ENCODE measurements around the gene WASF3.
"Not testable (repeated sequence)": the region's sequence is repeated elsewhere in the genome, so short reads cannot be mapped to it uniquely, and the experiment has no call there.

The WASF3 gene

DNA sequence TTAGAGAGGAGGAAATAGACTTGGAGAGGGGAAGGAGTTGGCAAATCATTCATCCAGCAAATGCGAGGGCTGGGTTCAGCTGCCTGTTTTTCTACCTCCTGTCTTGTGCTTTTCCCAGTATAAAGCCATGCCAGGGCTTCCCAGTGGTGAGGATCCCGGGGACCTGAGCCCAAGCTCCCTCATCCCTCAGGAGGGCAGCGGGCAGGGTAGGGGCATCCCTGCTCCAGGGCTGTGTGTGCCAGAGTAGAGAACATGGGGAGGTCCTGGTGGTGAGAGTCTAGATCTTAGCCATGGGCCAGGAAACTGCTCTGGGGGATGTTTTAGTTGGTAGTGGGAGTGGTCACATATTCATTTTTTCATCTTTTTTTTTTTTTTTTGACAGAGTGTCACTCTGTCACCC lies 159.5 kb downstream of the WASF3 start:
- Histone ChIP-seq H3K9me3 (no peaks in the 10 kb centered on the region), H3K27me3 (ENCODE audit: low read depth) (peaks cover 8% of the 10 kb centered on the region), H3K4me1 (no peaks in the 10 kb centered on the region), H3K36me3 (replicated peaks) (no peaks in the 10 kb centered on the region), H3K4me3 (no peak overlapping the region)
- in situ Hi-C loops (cut with MboI; ENCODE audit: low sequenced_read_pairs): no loop called here
- no peak for DNase-seq (ENCODE audit: low spot score in 2 of 2)

- in situ Hi-C loops (cut with MboI; ENCODE audit: low sequenced_read_pairs): no loop called here
- no peak for DNase-seq (ENCODE audit: low spot score in 2 of 2)
- no peaks in the 10 kb centered on the region for H3K4me1 ChIP-seq
- H3K4me3 ChIP-seq: no peak overlapping the region
- H3K36me3 ChIP-seq (replicated peaks): no peaks in the 10 kb centered on the region
- peaks cover 8% of the 10 kb centered on the region for H3K27me3 ChIP-seq (ENCODE audit: low read depth)
- no peaks in the 10 kb centered on the region for H3K9me3 ChIP-seq
These were observed 160.7 kb downstream of the WASF3 start for GRCh38 chr13:26718146-26718545.

DNA sequence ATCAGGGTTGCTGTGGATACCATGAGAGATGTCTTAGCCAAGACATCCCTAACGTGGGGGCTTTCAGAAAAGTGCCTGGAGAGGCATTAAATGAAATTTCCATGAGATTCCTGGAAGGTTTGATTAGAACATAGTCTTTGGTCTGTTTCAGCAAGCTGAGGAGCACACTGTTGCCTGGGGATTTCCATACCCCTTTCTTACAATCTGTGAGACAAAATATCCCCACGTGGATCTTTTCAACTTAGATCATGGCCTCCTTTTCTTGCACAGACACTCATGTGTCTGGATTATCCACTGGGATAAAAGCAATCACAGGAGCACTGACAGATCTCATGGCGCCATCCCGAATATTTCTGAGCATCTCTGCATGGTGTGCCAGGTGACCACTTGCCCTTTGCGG lies 161.4 kb downstream of the WASF3 start:
- Histone ChIP-seq H3K4me3 (no peak overlapping the region), H3K36me3 (replicated peaks) (no peaks in the 10 kb centered on the region), H3K4me1 (no peaks in the 10 kb centered on the region), H3K9me3 (no peaks in the 10 kb centered on the region), H3K27me3 (ENCODE audit: low read depth) (peaks cover 8% of the 10 kb centered on the region)
- no peak for DNase-seq (ENCODE audit: low spot score in 2 of 2)
- in situ Hi-C loops (cut with MboI; ENCODE audit: low sequenced_read_pairs): no loop called here

GRCh38 chr13:26719356-26719945 lies 162.0 kb downstream of the WASF3 start:
- in situ Hi-C loops (cut with MboI; ENCODE audit: low sequenced_read_pairs): no loop called here
- peaks cover 8% of the 10 kb centered on the region for H3K27me3 ChIP-seq (ENCODE audit: low read depth)
- H3K4me3 ChIP-seq: no peak overlapping the region
- no peaks in the 10 kb centered on the region for H3K4me1 ChIP-seq
- DNase-seq (ENCODE audit: low spot score in 2 of 2): no peak
- H3K9me3 ChIP-seq: no peaks in the 10 kb centered on the region
- H3K36me3 ChIP-seq (replicated peaks): no peaks in the 10 kb centered on the region

DNA sequence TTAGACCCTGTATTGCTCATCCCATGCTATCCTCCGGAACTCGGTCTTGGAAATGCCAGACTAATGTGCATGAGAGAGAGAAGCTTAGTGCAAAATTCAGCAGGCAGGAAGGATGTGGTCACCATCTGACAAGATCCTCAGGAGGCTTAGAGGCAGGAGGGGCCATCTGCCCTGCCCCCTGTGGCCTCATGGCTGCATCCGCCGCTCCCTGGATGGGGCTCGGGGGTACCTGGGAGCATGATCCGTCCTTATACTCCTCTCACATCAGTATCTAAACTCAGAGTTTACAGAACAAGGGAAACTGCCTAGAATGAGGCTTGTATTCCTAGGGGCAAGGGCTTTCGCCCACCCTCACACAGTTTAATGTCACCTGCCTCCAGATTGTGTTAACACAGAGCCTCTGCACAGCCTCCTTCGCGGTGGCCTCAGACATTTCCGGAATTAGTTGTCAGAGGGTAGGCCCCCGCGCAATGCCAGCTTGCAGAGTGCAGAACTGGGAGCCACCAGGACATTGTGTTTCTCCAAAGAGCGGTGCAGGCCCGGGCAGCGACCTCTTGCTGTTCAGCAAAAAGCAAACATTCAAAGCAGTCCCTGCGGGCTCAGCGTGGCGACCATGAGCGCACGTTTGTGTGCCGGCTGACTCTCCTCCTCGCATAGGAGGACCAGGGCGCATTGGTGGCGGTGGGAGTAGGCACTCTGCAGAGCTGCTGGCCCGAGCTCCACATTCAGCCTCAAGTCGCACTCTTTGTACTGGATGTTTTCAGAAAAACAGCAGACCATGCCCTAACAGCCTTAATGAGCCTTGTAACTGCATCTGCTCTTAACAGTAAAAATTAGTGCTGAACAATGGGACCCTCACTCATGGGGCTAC lies 164.0 kb downstream of the WASF3 start:
- DNase-seq (ENCODE audit: low spot score in 2 of 2): no peak
- H3K4me1 ChIP-seq: no peaks in the 10 kb centered on the region
- H3K36me3 ChIP-seq (replicated peaks): no peaks in the 10 kb centered on the region
- peaks cover 8% of the 10 kb centered on the region for H3K27me3 ChIP-seq (ENCODE audit: low read depth)
- in situ Hi-C loops (cut with MboI; ENCODE audit: low sequenced_read_pairs): no loop called here
- H3K4me3 ChIP-seq: no peak overlapping the region
- H3K9me3 ChIP-seq: no peaks in the 10 kb centered on the region

- Histone ChIP-seq H3K27me3 (ENCODE audit: low read depth) (peaks cover 8% of the 10 kb centered on the region), H3K4me1 (no peaks in the 10 kb centered on the region), H3K36me3 (replicated peaks) (no peaks in the 10 kb centered on the region), H3K9me3 (no peaks in the 10 kb centered on the region), H3K4me3 (no peak overlapping the region)
- in situ Hi-C loops (cut with MboI; ENCODE audit: low sequenced_read_pairs): no loop called here
- no peak for DNase-seq (ENCODE audit: low spot score in 2 of 2)
These were observed 164.8 kb downstream of the WASF3 start for GRCh38 chr13:26722321-26722720.

DNA sequence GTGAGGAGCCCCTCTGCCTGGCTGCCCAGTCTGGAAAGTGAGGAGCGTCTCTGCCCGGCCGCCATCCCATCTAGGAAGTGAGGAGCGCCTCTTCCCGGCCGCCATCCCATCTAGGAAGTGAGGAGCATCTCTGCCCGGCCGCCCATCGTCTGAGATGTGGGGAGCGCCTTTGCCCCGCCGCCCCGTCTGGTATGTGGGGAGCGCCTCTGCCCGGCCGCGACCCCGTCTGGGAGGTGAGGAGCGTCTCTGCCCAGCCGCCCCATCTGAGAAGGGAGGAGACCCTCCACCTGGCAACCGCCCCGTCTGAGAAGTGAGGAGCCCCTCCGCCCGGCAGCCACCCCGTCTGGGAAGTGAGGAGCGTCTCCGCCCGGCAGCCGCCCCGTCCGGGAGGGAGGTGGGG lies 166.1 kb downstream of the WASF3 start:
- H3K27me3 ChIP-seq (ENCODE audit: low read depth); DNase-seq (ENCODE audit: low spot score in 2 of 2); H3K4me3 ChIP-seq; H3K4me1 ChIP-seq; H3K36me3 ChIP-seq (replicated peaks); in situ Hi-C loops (cut with MboI; ENCODE audit: low sequenced_read_pairs); H3K9me3 ChIP-seq: not testable (repeated sequence)

DNA sequence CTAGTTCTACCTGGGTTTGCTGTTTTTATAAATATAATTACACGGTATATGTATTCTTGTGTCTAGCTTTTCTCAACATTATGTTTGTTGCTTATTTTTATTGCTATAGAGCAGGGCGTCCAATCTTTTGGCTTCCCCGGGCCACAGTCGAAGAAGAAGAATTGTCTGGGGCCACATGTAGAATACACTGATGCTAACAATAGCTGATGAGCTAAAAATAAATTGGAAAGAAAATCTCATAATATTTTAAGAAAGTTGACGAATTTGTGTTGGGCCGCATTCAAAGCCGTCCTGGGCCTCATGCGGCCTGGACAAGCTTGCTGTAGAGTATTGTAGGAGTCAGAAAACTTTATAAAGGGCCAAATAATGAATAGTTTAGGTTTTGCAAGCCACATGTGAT lies 169.2 kb downstream of the WASF3 start:
- H3K27me3 ChIP-seq (ENCODE audit: low read depth): no peaks in the 10 kb centered on the region
- no peaks in the 10 kb centered on the region for H3K9me3 ChIP-seq
- no peak for DNase-seq (ENCODE audit: low spot score in 2 of 2)
- no peaks in the 10 kb centered on the region for H3K4me1 ChIP-seq
- no peak overlapping the region for H3K4me3 ChIP-seq
- in situ Hi-C loops (cut with MboI; ENCODE audit: low sequenced_read_pairs): no loop called here
- H3K36me3 ChIP-seq (replicated peaks): no peaks in the 10 kb centered on the region

- H3K27me3 ChIP-seq (ENCODE audit: low read depth): no peaks in the 10 kb centered on the region
- H3K4me1 ChIP-seq: no peaks in the 10 kb centered on the region
- no peaks in the 10 kb centered on the region for H3K36me3 ChIP-seq (replicated peaks)
- in situ Hi-C loops (cut with MboI; ENCODE audit: low sequenced_read_pairs): no loop called here
- no peak overlapping the region for H3K4me3 ChIP-seq
- no peak for DNase-seq (ENCODE audit: low spot score in 2 of 2)
- no peaks in the 10 kb centered on the region for H3K9me3 ChIP-seq
These were observed 169.6 kb downstream of the WASF3 start for GRCh38 chr13:26727122-26727521.

GRCh38 chr13:26727633-26728032 lies 170.2 kb downstream of the WASF3 start:
- Histone ChIP-seq H3K36me3 (replicated peaks) (no peaks in the 10 kb centered on the region), H3K27me3 (ENCODE audit: low read depth) (no peaks in the 10 kb centered on the region), H3K4me3 (no peak overlapping the region), H3K9me3 (no peaks in the 10 kb centered on the region), H3K4me1 (no peaks in the 10 kb centered on the region)
- in situ Hi-C loops (cut with MboI; ENCODE audit: low sequenced_read_pairs): no loop called here
- DNase-seq (ENCODE audit: low spot score in 2 of 2): no peak

DNA sequence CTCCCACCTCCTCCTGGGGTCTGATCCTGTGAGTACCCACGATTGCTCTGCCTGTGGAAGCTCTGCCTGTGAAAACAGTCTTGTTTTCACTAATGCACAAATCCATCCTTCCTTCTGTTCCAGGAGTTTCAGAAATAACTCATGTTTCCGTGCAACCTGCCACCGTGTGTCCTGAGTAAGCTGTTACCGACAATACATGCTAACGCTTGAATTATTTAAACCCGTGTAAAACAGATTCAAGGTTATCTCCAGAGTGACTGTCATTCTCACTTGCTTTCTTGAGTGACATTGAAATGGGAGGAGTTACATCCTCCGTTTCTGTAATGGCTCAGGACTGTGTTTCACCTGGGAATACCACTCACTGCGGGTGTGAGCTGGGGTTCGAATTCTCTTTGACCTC lies 178.2 kb downstream of the WASF3 start:
- no peaks in the 10 kb centered on the region for H3K27me3 ChIP-seq (ENCODE audit: low read depth)
- in situ Hi-C loops (cut with MboI; ENCODE audit: low sequenced_read_pairs): no loop called here
- H3K4me3 ChIP-seq: no peak overlapping the region
- no peak for DNase-seq (ENCODE audit: low spot score in 2 of 2)
- H3K36me3 ChIP-seq (replicated peaks): no peaks in the 10 kb centered on the region
- no peaks in the 10 kb centered on the region for H3K4me1 ChIP-seq
- no peaks in the 10 kb centered on the region for H3K9me3 ChIP-seq
